ENCODE results near the gene MAP3K12.
"Not testable (repeated sequence)": the region's sequence is repeated elsewhere in the genome, so short reads cannot be mapped to it uniquely, and the experiment has no call there.

MAP3K12 gene, protein sequence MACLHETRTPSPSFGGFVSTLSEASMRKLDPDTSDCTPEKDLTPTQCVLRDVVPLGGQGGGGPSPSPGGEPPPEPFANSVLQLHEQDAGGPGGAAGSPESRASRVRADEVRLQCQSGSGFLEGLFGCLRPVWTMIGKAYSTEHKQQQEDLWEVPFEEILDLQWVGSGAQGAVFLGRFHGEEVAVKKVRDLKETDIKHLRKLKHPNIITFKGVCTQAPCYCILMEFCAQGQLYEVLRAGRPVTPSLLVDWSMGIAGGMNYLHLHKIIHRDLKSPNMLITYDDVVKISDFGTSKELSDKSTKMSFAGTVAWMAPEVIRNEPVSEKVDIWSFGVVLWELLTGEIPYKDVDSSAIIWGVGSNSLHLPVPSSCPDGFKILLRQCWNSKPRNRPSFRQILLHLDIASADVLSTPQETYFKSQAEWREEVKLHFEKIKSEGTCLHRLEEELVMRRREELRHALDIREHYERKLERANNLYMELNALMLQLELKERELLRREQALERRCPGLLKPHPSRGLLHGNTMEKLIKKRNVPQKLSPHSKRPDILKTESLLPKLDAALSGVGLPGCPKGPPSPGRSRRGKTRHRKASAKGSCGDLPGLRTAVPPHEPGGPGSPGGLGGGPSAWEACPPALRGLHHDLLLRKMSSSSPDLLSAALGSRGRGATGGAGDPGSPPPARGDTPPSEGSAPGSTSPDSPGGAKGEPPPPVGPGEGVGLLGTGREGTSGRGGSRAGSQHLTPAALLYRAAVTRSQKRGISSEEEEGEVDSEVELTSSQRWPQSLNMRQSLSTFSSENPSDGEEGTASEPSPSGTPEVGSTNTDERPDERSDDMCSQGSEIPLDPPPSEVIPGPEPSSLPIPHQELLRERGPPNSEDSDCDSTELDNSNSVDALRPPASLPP

DNA sequence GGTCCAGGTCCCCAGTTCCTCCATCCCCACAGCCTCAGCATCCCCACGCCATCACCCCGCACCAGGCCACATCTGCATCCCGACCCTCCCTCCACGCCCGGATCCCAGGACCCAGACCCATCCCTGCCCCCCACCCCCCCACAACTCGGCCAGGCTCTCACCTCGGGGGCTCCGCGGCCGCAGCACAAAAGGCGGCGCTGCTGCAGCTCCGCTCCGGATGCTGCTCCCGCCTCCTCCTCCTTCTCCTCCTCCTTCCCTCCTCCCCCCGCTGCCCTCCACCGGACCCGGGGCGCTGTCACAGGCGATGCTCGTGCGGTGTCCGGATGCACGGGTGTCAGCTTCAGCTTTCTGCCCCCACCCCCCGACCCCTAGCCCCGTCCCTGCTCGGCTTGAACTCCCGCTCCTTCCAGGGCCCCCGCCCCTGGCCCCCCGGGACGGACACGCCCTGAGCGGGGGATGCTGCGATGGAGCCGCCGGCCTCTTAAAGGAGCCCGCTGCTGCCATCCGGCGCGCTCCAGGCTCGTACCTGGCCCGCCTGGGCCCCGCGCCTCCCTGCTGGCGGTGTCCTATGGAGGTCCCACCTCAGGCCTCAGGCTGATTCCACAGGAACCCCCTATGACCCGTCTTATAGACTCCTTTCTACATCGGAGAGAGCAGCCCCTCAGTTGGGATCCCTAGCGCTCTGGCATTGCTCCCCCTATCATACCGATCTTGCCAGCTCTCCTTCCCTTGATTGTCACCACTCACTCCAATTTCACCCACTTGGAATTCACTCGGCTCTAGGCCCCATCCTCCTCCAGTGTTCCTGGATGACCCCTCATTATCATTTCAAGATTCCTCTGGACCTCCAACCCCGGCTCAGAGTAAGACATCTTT is at the start of gene MAP3K12:
Gene MAP3K12 (minus strand): TSS at position 193 of the 876 bp plus-strand sequence. CDS start 12,067 bp downstream, outside the sequence.
- peak; percentile 89 for DNase-seq (ENCODE audit: low spot score)

DNA sequence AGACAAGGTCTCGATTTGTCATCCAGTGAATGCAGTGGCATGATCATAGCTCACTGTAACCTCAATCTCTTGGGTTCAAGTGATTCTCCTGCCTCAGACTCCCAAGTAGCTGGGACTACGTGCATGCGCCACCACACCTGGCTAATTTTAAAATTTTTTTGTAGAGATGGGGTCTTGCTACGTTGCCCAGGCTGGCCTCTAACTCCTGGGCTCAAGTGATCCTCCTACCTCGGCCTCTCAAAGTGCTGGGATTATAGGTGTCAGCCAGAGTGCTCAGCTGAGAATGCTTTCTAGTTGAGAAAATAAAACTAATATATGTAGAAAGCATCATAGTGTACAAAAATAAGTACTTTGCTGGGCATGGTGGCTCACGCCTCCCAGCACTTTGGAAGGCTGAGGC is 49.1 kb upstream of the MAP3K12 start:
- not testable (repeated sequence) for DNase-seq (ENCODE audit: low spot score)

DNA sequence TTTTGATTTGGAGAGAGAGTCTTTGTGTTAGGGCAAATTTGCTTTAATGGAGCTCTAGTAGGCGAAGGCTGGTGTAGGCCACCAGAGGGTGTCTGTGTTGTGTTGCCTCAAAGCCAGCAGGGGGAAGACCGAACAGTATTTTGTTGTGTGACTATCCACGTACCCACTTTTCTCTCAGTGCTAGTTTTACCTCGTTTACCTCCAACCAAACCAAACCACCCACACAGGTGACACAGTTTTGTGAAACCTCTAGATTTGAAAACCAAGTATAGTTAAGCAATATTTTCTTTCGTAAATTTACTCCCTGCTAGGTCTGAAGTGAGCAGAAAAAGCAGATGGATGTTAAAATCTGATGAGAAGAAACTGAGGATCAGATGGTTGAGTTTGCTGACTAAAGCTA is 44.3 kb upstream of the MAP3K12 start:
- peak; percentile 66 for DNase-seq (ENCODE audit: low spot score)

DNA sequence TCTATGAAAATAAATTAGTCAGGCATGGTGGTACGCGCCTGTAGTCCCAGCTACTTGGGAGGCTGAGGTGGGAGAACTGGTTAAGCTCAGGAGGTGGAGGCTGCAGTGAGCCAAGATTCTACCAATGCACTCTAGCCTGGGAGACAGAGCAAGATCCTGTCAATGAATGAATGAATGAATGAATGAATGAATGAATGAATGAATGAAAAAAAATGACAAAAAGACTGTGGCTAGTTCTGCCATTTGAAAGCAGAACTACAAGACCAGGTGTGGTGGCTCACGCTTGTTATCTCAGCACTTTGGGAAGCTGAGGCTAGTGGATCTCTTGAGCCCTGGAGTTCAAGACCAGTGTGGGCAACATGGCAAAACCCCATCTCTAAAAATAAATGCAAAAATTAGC is 40.3 kb upstream of the MAP3K12 start:
- no peak for DNase-seq (ENCODE audit: low spot score)

DNA sequence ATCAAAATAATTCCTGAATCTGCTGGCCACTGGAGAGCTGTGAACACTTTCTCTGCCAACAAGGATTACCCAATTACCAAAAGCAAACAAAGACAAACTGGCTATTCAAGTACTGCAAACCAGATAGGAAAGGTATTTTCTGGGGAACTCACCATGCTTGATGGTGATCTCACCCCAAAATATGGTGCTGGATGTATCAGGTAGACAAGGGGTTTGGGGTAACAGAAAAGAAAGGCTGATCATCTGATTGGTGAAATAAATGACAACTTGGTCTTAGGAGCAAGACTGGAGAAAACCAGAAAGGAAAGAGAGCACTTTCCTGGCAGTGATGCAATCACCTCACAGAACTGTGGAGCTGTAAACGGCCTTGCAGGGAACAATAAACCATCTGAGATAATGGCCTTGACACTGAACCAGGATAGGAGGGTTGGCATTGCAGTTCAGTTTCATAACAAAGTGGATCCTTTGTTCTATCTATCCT is 39.0 kb upstream of the MAP3K12 start:
- DNase-seq (ENCODE audit: low spot score), result no peak

DNA sequence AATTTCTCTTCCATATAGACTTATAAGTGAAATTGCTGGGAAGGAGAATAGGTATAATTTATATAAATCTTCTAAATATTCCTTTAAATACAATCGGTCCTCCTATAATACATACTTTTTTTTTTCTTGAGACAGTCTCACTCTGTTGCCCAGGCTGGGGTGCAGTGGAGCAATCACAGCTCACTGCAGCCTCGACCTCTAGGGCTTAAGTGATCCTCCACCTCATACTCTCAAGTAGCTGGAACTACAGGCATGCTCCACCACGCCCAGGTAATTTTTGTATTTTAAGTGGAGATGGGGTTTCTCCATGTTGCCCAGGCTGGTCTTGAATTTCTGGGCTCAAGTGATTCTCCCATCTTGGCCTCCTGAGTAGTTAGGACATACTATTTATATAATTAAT is 37.7 kb upstream of the MAP3K12 start:
- no peak for DNase-seq (ENCODE audit: low spot score)

DNA sequence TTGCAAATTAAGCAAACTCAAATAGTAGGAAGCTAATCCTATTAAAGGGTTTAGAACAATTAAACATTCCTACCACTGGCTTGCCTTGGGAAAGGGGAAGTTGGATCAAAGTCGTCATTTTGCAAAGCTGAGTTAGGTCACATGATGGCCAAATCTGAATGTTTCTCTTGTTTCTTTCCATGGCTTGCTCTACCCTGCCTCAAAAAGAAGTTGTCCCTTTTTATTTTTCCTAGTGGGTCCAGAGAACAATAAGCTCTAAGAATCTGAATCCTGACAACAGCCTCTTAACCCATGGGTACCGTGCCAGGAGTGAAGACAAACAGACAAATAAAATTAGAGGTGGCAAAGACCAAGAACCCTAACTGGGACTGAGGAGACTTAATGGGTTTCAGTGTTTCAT is 34.2 kb upstream of the MAP3K12 start:
- no peak for DNase-seq (ENCODE audit: low spot score)

DNA sequence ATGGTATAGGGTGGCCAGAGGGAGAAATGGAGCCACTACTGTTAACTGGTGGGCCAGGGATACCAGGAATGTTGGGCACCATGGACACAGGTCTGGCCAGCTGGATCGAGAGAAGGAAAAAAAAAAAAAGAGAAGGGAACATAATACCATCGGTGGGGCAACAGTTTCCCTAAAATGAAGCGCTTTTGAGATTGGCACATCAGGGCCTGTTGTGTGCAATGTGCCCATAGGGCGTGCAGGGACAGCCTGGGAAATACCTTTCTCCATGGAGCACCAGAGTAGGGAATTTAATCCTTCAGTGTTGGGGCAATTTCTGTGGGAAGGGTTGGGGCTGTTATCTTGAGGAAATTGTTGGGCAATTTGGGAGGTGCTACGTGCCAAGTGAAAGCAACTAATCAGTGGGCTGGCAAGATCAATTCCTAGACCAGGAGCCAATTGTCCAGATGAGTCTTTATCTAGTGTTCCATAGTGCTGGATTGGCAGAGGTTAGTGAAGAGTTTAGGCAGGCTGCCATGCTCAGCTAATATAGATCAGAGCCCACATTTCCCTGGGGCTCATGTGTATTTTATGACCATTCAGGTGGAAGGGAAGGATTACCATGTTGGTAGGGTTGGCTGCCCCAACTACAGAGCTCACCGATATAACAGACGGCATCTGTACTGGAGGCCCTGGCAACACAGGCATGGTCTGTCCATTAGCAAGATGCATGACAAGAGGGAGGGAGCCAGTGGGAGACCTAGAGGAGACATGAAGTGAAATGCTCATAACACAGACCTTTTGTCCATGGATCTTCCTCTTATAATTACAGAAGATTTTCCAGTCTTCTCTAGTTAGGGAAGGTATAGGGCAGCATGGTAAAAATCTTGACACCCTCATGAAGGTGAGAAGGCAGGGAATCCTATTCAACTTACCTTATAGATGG is 33.5 kb upstream of the MAP3K12 start:
- DNase-seq (ENCODE audit: low spot score), result no peak

DNA sequence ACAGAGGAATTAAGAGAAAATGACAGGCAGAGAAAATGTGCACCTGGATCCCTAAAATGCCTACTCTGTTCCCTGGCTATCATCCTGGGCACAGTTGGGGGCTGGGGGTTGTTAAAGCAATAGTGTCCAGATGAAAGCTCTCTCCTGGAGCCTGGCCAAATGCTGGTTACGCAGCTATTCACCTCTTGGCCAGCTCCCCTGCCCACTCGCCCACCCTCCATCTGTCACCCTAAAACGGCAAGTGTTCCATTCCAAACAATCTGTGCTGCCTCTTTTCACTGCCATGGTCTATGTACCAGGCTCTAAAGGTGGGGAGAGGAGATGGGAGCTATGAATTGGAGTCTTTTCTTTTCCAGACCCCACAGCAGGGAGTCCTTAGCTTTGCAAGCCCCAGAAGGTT is 32.8 kb upstream of the MAP3K12 start:
- DNase-seq (ENCODE audit: low spot score), result no peak

DNA sequence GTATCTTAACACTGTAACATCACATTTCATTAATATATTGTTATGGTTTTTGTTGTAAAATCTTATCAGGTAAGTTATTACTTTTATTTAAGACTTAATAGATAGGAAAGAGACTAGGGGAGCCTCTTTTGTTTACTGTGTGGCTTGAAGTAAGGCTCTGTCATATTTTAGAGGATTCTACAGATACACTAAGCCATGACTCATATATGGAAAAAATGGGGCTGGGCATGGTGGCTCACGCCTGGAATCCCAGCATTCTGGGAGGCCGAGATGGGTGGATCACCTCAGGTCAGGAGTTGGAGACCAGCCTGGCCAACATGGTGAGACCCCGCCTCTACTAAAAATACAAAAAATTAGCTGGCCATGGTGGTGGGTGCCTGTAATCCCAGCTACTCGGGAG is 31.7 kb upstream of the MAP3K12 start:
- DNase-seq (ENCODE audit: low spot score), result no peak

DNA sequence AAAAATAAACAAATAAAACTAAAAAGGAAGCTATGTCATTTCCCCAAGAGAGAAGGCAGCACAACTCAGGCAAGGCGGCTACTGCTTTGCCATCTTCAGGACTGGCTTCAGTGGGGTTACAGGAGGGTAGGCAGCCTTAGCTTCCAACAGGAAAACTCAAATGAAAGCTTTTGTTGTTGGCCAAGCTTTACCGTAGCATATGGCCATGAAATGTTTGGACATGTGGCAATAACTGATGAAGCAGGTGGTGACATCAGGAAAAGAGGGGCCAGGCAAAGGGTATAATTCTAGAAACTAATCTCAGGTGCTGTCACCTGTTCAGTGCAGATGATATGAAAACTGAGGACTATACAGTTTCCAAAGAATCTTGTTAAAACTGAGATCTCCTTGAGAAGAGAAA is 30.8 kb upstream of the MAP3K12 start:
- no peak for DNase-seq (ENCODE audit: low spot score)

DNA sequence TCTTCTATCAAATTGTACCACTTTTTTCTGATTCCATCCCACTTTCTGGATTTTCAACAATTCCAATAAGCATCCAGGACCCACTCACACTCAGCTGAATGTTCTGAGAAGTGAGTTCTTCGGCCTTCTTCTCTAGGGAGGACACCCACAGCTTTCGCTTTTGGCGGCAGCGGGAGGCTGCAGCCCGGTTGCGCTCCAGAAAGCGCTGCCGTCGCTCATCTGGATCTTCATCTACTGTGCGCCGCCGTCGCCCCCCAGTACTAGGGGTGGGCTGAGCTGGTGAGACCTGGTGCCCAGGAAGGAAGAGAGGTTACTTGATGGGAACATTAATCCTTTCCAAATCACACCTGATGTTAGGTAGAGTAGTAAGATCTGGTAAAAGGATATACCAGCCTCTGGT is 25.2 kb upstream of the MAP3K12 start:
- DNase-seq (ENCODE audit: low spot score), result no peak

DNA sequence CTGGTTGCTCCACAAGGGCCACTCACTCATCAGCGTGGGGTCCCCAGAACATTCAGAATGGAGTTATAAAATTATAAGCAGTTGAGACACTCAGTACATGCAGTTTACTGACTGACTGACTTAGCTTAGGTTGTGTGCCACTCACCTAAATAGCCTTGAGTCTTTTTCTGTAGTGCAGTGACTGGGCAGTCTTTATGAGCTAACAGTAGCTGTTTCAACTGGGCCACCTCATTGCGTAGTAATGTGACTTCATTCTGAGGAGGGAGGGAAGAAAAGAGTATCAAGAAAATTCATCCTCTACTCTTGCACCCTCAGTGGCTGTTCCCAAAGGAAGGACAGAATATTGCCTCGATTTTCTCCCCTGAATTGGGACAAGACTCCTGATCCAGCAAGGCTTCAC is 23.9 kb upstream of the MAP3K12 start:
- no peak for DNase-seq (ENCODE audit: low spot score)

DNA sequence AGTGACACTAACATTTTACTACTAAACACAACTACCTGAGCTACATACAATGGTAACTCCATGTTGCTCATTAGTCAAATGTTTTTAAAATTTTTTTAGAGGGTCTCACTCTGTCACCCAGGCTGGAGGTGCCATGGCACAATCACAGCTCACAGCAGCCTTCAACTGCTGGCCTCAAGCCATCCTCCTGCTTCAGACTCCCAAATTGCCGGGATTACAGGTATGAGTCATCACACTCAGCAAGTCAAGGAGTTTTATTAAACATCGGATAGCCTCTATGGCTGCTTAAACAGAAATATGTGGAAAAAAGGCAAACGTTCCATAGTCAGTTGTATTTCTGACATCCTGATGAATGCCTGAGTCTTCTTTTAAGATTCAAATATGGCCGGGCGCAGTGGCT is 19.1 kb upstream of the MAP3K12 start:
- DNase-seq (ENCODE audit: low spot score), result no peak

DNA sequence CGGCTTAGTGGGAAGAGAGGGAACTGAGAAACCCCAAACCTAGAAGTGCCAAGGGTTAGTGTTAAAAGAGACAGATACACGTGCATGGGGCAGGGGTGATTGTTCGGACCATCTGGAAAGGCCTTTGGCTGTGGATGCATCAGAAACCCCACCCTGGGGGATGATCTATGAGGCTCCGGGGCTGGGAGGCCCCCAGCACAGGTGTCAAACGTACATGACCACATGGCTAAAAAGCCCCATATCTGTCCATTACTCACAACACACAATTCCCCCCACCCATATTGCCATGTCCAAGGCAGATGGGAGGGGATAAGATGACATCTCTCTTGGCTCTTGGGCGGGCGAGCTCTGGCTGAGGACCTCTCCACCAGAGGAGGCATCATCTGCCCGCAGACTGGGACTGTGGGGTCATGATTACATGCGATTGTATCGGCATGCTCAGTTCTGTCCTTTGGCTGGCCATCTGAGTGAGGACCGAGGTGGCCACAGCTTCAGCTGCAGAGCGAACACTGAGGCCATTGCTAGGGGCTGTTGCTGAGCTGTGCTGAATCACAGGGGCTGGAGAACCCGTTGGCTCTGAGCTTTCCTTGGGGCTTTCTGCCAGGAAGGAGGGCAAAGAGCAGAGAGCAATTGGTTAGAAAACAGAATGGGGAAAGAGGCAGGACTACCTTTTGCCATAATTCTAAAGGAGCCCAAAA is 17.6 kb upstream of the MAP3K12 start:
- DNase-seq (ENCODE audit: low spot score), result no peak

DNA sequence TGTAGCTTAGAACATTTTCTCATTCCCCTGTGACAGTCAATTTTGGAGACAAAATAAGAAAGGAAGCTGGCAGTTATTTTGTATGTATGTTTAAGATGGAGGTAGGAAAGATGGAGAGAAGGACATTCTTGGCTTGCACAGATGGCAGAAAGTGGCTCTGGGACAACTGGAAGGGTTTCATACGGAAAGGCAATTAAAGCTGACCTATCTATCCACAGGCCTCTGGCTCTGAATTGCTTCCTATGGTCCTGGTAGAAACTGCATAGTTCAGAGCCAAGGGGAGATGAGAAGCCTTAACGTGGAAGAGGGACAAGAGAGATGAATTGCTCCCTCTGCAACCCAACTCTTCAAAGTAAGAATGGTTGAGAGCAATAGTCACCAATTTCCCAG is 16.0 kb upstream of the MAP3K12 start:
- no peak for DNase-seq (ENCODE audit: low spot score)

DNA sequence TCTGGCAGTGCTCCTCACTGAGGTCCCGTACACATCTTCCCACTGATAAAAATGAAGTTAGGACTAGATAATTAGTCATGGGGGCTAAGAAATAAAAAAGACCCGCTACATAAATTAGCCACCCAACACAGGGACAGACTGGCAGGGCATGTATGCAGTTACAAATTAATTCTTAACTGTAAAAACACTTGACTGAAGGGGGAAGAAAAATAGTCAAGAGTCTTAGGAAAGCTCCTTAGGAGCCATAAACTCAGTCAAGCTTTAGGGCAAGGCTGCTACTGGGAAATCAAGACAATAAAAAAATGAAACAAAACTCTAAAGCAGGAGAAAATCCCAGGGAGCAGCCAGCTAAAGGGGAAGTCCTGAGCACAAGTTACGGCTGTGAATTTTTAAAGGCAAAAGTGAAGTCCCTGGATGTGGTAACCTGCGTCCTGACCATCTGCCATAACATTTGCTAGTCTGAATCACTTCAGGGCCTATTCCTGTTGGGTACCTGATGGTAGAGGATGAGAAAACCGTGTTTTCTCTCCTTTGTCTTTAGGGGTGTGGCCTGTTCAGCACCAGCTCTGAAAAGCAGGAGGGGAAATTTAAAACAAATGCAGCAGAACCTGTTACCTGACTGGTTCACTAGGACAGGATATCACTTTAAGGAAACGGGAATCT is 15.5 kb upstream of the MAP3K12 start:
- DNase-seq (ENCODE audit: low spot score), result no peak

DNA sequence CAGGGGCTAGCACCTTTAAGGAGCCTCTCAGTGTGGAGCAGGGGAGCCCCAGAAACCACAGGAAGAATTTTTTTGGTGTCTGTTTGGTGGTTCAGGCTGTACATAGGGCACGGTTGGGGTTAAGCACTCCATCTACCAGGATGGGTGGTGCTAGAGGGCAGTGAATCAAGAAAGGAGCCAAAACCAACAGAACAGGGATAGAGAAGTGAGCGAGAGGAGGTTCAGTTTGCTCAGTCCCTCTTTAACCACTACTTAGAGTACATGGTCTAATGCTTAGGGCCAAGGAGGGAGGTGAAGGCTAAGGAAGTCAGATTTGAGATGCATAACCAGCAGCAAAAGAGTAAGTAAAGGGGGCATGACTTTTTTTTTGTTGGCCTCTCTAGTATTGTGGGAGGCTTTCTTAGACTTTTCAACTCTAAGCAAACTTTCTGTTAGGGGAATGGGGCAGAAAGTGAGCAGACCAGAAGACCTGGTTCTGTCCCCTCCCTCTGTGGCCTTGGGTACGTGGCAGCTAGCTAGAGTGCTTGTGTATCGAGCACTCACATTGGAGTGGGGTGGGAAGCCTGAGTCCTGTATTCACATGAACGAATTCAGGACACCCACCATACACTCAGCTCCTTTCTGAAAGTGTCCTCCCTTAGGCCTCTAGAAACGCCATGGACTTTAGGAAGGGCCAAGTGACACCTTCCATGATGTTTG is 14.6 kb upstream of the MAP3K12 start:
- no peak for DNase-seq (ENCODE audit: low spot score)

DNA sequence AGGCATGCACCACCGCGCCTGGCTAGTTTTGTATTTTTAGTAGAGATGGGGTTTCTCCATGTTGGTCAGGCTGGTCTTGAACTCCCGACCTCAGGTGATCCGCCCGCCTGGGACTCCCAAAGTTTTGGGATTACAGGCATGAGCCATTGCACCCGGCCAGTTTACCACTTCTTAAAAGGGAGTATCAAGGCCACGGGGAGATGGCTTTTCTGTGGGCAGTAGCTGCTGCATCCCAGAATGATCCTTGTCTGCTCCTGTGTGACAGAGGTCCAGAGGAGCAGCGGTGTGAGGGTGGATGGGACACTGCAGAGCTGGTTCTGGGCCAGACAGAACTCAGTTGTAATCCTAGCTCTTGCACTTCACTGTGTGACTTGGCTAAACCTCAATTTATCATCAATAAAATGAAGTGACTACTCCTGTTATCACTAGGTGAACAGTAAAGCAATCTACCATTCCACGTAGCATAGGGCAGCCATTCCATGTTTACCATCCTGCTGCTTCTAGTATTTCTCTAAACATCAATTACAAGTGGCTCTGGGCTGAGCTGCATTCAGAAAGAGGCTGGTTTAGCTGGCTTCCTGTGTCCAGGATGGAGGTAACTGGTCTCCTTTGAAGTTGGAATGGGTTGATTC is 11.0 kb upstream of the MAP3K12 start:
- DNase-seq (ENCODE audit: low spot score), result no peak
